HG03139 (cell line): ENCODE data around the gene GPR21.

Source experiments
- ATAC-seq: cut with Tn5 transposase; IDR thresholded peaks from one replicate; pipeline ENCODE4 v1.9.1; 2021; ENCODE audit not compliant: unreplicated experiment

Gene GPR21

GRCh38 chr9:123033864-123034601, 566 bp downstream of the GPR21 start:
- ATAC-seq, result peak; percentile 59

GRCh38 chr9:123034881-123035510, 1.5 kb downstream of the GPR21 start:
- ATAC-seq, result no peak

- ATAC-seq, result no peak
These were observed 2.3 kb downstream of the GPR21 start for GRCh38 chr9:123035791-123036190.

- ATAC-seq, result no peak
These were observed 3.6 kb downstream of the GPR21 start for GRCh38 chr9:123036893-123037545.

GRCh38 chr9:123039617-123040219, 6.3 kb downstream of the GPR21 start:
- ATAC-seq, result no peak

GRCh38 chr9:123040801-123041200, 7.3 kb downstream of the GPR21 start:
- no peak for ATAC-seq

- no peak for ATAC-seq
These were observed 8.0 kb downstream of the GPR21 start for GRCh38 chr9:123041489-123041888.

GRCh38 chr9:123043081-123043939, 9.8 kb downstream of the GPR21 start:
- no peak for ATAC-seq

- ATAC-seq, result no peak
These were observed 11.1 kb downstream of the GPR21 start for GRCh38 chr9:123044586-123044985.

- ATAC-seq, result no peak
These were observed 13.1 kb downstream of the GPR21 start for GRCh38 chr9:123046406-123047195.

GRCh38 chr9:123048748-123049147, 15.3 kb downstream of the GPR21 start:
- no peak for ATAC-seq

- ATAC-seq, result no peak
These were observed 16.2 kb downstream of the GPR21 start for GRCh38 chr9:123049589-123050222.

GRCh38 chr9:123053046-123053445, 19.6 kb downstream of the GPR21 start:
- no peak for ATAC-seq

GRCh38 chr9:123053711-123054110, 20.2 kb downstream of the GPR21 start:
- no peak for ATAC-seq

- ATAC-seq, result no peak
These were observed 25.4 kb downstream of the GPR21 start for GRCh38 chr9:123058834-123059233.

GRCh38 chr9:123059472-123060220, 26.2 kb downstream of the GPR21 start:
- ATAC-seq, result no peak

GRCh38 chr9:123061216-123061615, 27.7 kb downstream of the GPR21 start:
- ATAC-seq, result no peak

GRCh38 chr9:123062351-123063176, 29.1 kb downstream of the GPR21 start:
- no peak for ATAC-seq
